Tibial artery (tissue), 4 donors: ENCODE data around the gene SLC25A6.
"Not testable (repeated sequence)": the region's sequence is repeated elsewhere in the genome, so short reads cannot be mapped to it uniquely, and the experiment has no call there.

Experiments used
- DNase-seq, 2 donors: peaks; one replicate each; pipeline ENCODE4 v3.0.0-alpha.2; 2019
- H3K27ac ChIP-seq, 2 donors: fragments of 200-600 bp; sonication (generic) in 1 of 2; 1 replicate in 1 of 2; 2 replicates in 1 of 2; pipeline ENCODE4 v1.5.1; 2018 to 2019; ENCODE audit warnings: mild to moderate bottlenecking in 1 of 2
- H3K27me3 ChIP-seq, 2 donors: fragments of 200-600 bp; sonication (generic) in 1 of 2; one replicate each; pipeline versions ENCODE4 v1.5.1 to v1.6.0; 2016 to 2019
- H3K36me3 ChIP-seq, 3 donors: fragments of 200-600 bp; sonication (generic) in 2 of 3; one replicate each; pipeline ENCODE4 v1.5.1; 2016 to 2019; ENCODE audit warnings: mild to moderate bottlenecking in 2 of 3
- H3K4me1 ChIP-seq, 4 donors: fragments of 200-600 bp; sonication (generic) in 2 of 4; 1 replicate in 3 of 4; 2 replicates in 1 of 4; pipeline ENCODE4 v1.5.1; 2016 to 2019
- H3K4me3 ChIP-seq, 2 donors: fragments of 200-600 bp; sonication (generic) in 1 of 2; 1 replicate in 1 of 2; 2 replicates in 1 of 2; pipeline ENCODE4 v1.5.1; 2018 to 2019; ENCODE audit warnings: mild to moderate bottlenecking in 2 of 2
- H3K9me3 ChIP-seq, 3 donors: fragments of 200-600 bp; sonication (generic) in 1 of 3; one replicate each; pipeline ENCODE4 v1.5.1; 2016 to 2019
- intact Hi-C: fragments of 100-400 bp; cut with DNase I; formaldehyde crosslinking; loops from one replicate; pipeline ENCODE4 v1.15.0; 2023; ENCODE audit warnings: low total_unique reads
- TF ChIP-seq, protein P1 (sequence below), 2 experiments: fragments of 200-600 bp in 1 of 2; fragments of 450-650 bp in 1 of 2; IDR thresholded peaks; one replicate each; pipeline ENCODE4 v1.5.1; 2017 to 2019; ENCODE audit warnings: antibody characterized with exemption in 2 of 2, mild to moderate bottlenecking in 1 of 2, moderate library complexity in 1 of 2

SLC25A6 gene

DNA sequence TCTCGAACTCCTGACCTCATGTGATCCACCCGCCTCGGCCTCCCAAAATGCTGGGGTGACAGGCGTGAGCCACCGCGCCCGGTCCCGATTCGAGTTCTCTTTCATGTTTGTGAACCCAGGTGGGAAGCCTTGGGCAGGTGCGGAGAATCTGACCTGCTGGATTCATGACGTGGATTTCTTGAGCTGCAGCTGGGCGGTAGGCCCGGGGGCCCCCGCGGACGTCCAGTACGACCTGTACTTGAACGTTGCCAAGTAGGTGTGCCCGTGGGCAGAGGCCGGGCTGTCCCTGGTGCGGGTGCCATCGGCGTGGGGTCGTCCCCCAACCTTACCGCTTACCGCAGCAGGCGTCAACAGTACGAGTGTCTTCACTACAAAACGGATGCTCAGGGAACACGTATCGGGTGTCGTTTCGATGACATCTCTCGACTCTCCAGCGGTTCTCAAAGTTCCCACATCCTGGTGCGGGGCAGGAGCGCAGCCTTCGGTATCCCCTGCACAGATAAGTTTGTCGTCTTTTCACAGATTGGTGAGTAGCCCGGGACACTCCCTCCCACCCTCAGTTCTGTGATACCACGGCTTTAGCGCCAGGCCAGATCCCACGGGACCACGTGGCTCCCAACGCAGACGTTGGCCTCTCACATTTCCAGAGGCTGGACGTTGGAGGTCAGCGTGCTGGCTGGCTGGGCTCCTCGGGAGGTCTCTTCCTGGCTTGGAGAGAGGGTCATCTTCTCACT is 39.8 kb downstream of the SLC25A6 start:
- intact Hi-C loops, result no loop called here
- DNase-seq, result no peak
- H3K36me3 ChIP-seq, result peaks cover 0 to 5% (median 0%) of the 10 kb centered on the region in 3 donors
- no peak overlapping the region for H3K27ac ChIP-seq
- H3K4me1 ChIP-seq, result no peaks in the 10 kb centered on the region
- no peak overlapping the region for H3K4me3 ChIP-seq
- no peaks in the 10 kb centered on the region for H3K27me3 ChIP-seq
- TF ChIP-seq, protein P1, sequence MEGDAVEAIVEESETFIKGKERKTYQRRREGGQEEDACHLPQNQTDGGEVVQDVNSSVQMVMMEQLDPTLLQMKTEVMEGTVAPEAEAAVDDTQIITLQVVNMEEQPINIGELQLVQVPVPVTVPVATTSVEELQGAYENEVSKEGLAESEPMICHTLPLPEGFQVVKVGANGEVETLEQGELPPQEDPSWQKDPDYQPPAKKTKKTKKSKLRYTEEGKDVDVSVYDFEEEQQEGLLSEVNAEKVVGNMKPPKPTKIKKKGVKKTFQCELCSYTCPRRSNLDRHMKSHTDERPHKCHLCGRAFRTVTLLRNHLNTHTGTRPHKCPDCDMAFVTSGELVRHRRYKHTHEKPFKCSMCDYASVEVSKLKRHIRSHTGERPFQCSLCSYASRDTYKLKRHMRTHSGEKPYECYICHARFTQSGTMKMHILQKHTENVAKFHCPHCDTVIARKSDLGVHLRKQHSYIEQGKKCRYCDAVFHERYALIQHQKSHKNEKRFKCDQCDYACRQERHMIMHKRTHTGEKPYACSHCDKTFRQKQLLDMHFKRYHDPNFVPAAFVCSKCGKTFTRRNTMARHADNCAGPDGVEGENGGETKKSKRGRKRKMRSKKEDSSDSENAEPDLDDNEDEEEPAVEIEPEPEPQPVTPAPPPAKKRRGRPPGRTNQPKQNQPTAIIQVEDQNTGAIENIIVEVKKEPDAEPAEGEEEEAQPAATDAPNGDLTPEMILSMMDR (IDR thresholded peaks at IDR 0.05), result no peak
- no peaks in the 10 kb centered on the region for H3K9me3 ChIP-seq

DNA sequence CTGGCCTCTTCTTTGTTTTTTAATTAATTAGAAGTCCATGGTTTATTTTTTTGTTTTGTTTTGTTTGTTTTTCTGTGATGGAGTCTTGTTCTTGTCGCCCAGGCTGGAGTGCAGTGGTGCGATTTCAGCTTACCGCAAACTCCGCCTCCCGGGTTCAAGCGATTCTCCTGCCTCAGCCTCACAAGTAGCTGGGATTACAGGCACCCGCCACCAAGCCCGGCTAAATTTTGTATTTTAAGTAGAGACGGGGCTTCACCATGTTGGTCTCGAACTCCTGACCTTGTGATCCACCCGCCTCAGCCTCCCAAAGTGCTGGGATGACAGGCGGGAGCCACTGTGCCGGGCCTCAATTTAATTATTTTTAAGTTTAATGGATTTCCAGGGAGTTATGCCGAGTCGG is 42.3 kb downstream of the SLC25A6 start:
- H3K27me3 ChIP-seq, H3K36me3 ChIP-seq, H3K4me1 ChIP-seq, H3K9me3 ChIP-seq, intact Hi-C loops, DNase-seq, H3K27ac ChIP-seq, H3K4me3 ChIP-seq: not testable (repeated sequence)

DNA sequence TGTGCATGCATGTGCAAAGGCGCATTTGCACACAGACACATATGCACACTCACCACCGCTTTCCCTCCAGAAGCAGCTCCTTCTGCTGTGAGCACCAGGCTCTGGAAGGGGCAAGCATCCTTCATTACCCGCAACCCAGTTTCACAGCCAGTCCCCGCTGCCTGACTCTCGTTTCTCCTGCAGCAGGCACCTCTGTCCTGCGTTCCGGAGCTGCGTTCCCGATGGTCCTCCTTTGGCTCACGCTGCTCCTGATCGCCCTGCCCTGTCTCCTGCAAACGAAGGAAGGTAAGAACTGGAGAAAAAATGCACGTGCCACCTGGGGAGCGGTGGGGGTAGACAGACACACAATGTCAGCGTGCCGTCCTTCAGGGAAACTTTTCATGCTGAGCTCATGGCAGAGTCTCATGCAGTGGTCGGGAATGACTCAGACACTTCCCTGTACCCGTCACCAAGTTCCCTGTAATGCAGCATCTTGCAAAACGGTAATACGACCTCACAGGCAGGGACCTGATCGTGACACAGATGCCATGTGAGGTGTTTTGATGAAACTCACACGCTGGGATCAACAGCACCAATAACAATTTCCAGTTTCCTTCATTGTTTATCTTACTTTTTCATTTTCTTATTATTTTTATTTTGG is 50.2 kb downstream of the SLC25A6 start:
- intact Hi-C loops, result no loop called here
- Histone ChIP-seq H3K27ac (no peak overlapping the region), H3K4me3 (no peak overlapping the region), H3K4me1 (peaks cover 0 to 1% (median 0%) of the 10 kb centered on the region in 4 donors), H3K27me3 (no peaks in the 10 kb centered on the region), H3K9me3 (peaks cover 0 to 7% (median 0%) of the 10 kb centered on the region in 3 donors), H3K36me3 (no peaks in the 10 kb centered on the region)
- TF ChIP-seq, protein P1 (IDR thresholded peaks at IDR 0.05), result no peak
- DNase-seq, result no peak

DNA sequence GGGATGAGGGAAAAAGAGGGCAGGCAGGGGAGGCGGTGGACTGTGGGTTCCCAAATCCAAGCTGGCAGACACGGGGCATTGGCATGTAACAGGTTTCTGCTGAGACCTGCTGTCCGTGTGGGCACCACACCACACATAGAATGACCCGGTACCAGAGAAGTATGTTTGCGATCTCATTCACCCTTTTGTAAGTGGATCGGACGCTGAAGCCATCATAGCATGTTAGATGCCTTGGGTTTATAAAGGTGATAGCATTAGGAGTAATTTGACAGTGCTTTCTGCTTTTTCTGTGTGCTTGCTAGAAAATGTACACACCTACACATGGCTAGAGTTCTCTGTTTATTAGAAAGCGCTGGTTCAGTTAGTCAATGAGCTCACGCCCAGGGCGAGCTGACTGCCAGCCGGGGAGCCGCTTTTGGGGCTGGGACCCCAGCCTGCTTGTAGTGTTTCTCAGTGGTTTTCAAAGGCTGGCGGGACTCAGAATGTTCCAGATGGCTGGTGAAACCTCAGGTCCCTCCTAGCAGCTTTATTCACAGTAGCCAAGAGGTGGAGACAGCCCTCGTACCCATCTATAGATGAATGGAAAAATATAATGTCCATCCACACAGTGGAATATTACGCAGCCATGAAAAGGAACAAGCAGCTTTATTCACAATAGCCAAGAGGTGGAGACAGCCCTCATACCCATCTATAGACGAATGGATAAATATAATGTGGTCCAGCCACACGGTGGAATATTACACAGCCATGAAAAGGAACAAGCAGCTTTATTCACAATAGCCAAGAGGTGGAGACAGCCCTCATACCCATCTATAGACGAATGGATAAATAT is 54.7 kb downstream of the SLC25A6 start:
- Histone ChIP-seq H3K27ac (peak overlapping the region; percentile 50 to 58), H3K27me3 (peaks cover 0 to 3% of the 10 kb centered on the region in 2 donors), H3K36me3 (no peaks in the 10 kb centered on the region), H3K9me3 (peaks cover 0 to 7% (median 0%) of the 10 kb centered on the region in 3 donors), H3K4me3 (peak overlapping the region; percentile 51 to 61), H3K4me1 (peaks cover 0 to 8% (median 2%) of the 10 kb centered on the region in 4 donors)
- intact Hi-C loops, result no loop called here
- DNase-seq, result no peak
- TF ChIP-seq, protein P1 (IDR thresholded peaks at IDR 0.05), result no peak

DNA sequence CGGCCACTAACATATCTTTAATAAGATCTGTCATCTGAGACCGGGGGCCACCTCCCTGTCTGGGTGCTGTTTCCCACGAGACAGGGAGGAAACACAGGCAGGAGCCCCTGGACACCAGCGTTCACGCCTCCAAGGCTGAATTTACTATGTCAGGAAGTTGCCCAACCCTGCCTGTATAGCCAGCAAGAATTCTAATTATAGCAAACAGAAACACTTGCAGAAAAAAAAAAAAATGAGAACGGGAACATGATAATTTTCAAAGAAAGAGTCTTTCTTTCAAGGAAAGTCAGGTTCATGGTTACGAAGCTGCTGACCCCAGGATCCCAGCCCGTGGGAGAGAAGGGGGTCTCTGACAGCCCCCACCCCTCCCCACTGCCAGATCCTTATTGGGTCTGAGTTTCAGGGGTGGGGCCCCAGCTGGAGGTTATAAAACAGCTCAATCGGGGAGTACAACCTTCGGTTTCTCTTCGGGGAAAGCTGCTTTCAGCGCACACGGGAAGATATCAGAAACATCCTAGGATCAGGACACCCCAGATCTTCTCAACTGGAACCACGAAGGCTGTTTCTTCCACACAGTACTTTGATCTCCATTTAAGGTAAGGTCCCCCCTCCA is 55.5 kb downstream of the SLC25A6 start, which contains the start of gene IL3RA:
Gene IL3RA, plus strand, starts transcription at position 455 of the 613 bp plus-strand sequence. CDS start 4,981 bp downstream, outside the sequence.
- Histone ChIP-seq H3K4me1 (peaks cover 0 to 8% (median 2%) of the 10 kb centered on the region in 4 donors), H3K4me3 (peak within 1 kb of the TSS; percentile 51 to 61), H3K27me3 (peaks cover 0 to 3% of the 10 kb centered on the region in 2 donors), H3K36me3 (no peaks in the 10 kb centered on the region), H3K27ac (peak within 1 kb of the TSS; percentile 50 to 58), H3K9me3 (peaks cover 0 to 7% (median 0%) of the 10 kb centered on the region in 3 donors)
- peak; percentile 68 to 73 for DNase-seq
- intact Hi-C loops, result no loop called here
- TF ChIP-seq, protein P1 (IDR thresholded peaks at IDR 0.05), result no peak
